HepG2 (cell line): ENCODE measurements around the gene MAP3K2. TPM values are rescaled to one million over a fixed set of nuclear protein-coding genes. Genes with fewer than 3 reads are reported as not detected.

Source experiments
- ATF7-NPFF ChIP-seq: sonication (generic); formaldehyde crosslinking; IDR thresholded peaks from 2 replicates; pipeline ENCODE4 v1.8.1; 2023; ENCODE audit warnings: mild to moderate bottlenecking, low read depth, missing genetic modification reagents, moderate library complexity
- CREM ChIP-seq, 2 experiments: sonication (generic) in 1 of 2; formaldehyde crosslinking in 1 of 2; IDR thresholded peaks; 2 replicates each; pipeline versions ENCODE4 v1.4.0 to v1.6.1; 2016 to 2020; ENCODE audit warnings: antibody characterized with exemption in 1 of 2, mild to moderate bottlenecking in 1 of 2, missing genetic modification reagents in 1 of 2
- HMGXB4 ChIP-seq, 2 experiments: sonication (generic) in 1 of 2; formaldehyde crosslinking in 1 of 2; IDR thresholded peaks; 2 replicates each; pipeline versions ENCODE4 v1.4.0 to v1.6.1; 2018 to 2020; ENCODE audit warnings: missing genetic modification reagents in 2 of 2, borderline replicate concordance in 1 of 2, low read depth in 1 of 2, mild to moderate bottlenecking in 1 of 2, missing biosample characterization in 1 of 2
- KDM4B ChIP-seq: sonication (generic); formaldehyde crosslinking; IDR thresholded peaks from 2 replicates; pipeline ENCODE4 v1.4.0; 2020; ENCODE audit warnings: missing genetic modification reagents
- MXD4 ChIP-seq: IDR thresholded peaks from 2 replicates; pipeline ENCODE4 v1.6.1; 2016; ENCODE audit warnings: mild to moderate bottlenecking, missing biosample characterization, missing genetic modification reagents
- MYPOP ChIP-seq: sonication (generic); formaldehyde crosslinking; IDR thresholded peaks from 2 replicates; pipeline ENCODE4 v1.8.1; 2023; ENCODE audit warnings: mild to moderate bottlenecking, moderate library complexity, missing genetic modification reagents
- NCOA5 ChIP-seq: sonication (generic); formaldehyde crosslinking; IDR thresholded peaks from 2 replicates; pipeline ENCODE4 v1.4.0; 2020; ENCODE audit warnings: missing genetic modification reagents
- PCBP2 ChIP-seq: fragments of 200-400 bp; formaldehyde crosslinking; optimal IDR thresholded peaks from 2 replicates; pipeline ENCODE3; 2018; ENCODE audit warnings: low read length, low read depth; ENCODE audit not compliant: poor library complexity, severe bottlenecking
- PRMT3 ChIP-seq: sonication (generic); formaldehyde crosslinking; IDR thresholded peaks from 2 replicates; pipeline ENCODE4 v1.8.1; 2022; ENCODE audit warnings: low read depth, mild to moderate bottlenecking, moderate library complexity, missing genetic modification reagents, borderline replicate concordance
- RAD21 ChIP-seq: fragments of 450-650 bp; formaldehyde crosslinking; IDR thresholded peaks from 2 replicates; pipeline ENCODE4 v1.5.0; 2020; ENCODE audit warnings: mild to moderate bottlenecking
- SNAPC5 ChIP-seq: sonication (generic); formaldehyde crosslinking; IDR thresholded peaks from 2 replicates; pipeline ENCODE4 v1.8.1; 2023; ENCODE audit warnings: mild to moderate bottlenecking, missing genetic modification reagents, borderline replicate concordance
- ZFP36 ChIP-seq: fragments of 150-350 bp; IDR thresholded peaks from 2 replicates; pipeline ENCODE4 v1.6.1; 2018; ENCODE audit warnings: borderline replicate concordance, low read length, low read depth; ENCODE audit not compliant: partially characterized antibody
- ZFP90 ChIP-seq: sonication (generic); formaldehyde crosslinking; IDR thresholded peaks from 2 replicates; pipeline ENCODE4 v1.8.0; 2022; ENCODE audit warnings: missing genetic modification reagents, mild to moderate bottlenecking, inconsistent platforms, borderline replicate concordance
- ZNF143 ChIP-seq: sonication (generic); formaldehyde crosslinking; IDR thresholded peaks from 2 replicates; pipeline ENCODE4 v1.4.0; 2020; ENCODE audit warnings: missing genetic modification reagents
- ZNF331 ChIP-seq: sonication (generic); formaldehyde crosslinking; IDR thresholded peaks from 2 replicates; pipeline ENCODE4 v1.4.0; 2020; ENCODE audit warnings: missing genetic modification reagents
- ZNF44 ChIP-seq: sonication (generic); formaldehyde crosslinking; IDR thresholded peaks from 2 replicates; pipeline ENCODE4 v1.5.1; 2020; ENCODE audit warnings: mild to moderate bottlenecking, missing genetic modification reagents
- ZNF552 ChIP-seq: sonication (generic); formaldehyde crosslinking; IDR thresholded peaks from 2 replicates; pipeline ENCODE4 v1.9.0; 2022; ENCODE audit warnings: missing genetic modification reagents, mild to moderate bottlenecking, borderline replicate concordance
- ZNF639 ChIP-seq: conservative IDR thresholded peaks from 2 replicates; pipeline ENCODE4 v1.6.1; 2018; ENCODE audit warnings: missing genetic modification reagents
- ZXDC ChIP-seq: sonication (generic); formaldehyde crosslinking; IDR thresholded peaks from 2 replicates; pipeline ENCODE4 v1.5.0; 2020; ENCODE audit warnings: mild to moderate bottlenecking, missing genetic modification reagents
- polyA plus RNA-seq, 8 experiments: library from polyadenylated mRNA; depleted of rRNA in 3 of 8; stranded (reverse) in 7 of 8; unstranded in 1 of 8; fragments of >200 nt; fragmentation: Illumina TruSeq in 4 of 8; extraction: Trizol in 4 of 8; gene quantifications; 2 replicates each; pipeline versions ENCODE4 v1.2.1 to v1.2.3, GENCODE V29; 2011 to 2016; ENCODE audit warnings: low read depth in 4 of 8, missing spikeins in 1 of 8, mixed read lengths in 1 of 8; ENCODE audit not compliant: insufficient read depth in 1 of 8
- total RNA-seq, 5 experiments: library from RNA; depleted of rRNA; stranded (reverse); fragments of >200 nt; fragmentation: Illumina TruSeq; extraction: Trizol; gene quantifications; 2 replicates each; pipeline ENCODE4 v1.2.3, GENCODE V29; 2016; ENCODE audit warnings: low read depth in 1 of 5

Gene MAP3K2
- total and polyA plus RNA-seq, 2 of the 13 experiments (the other 11 are each of a cell fraction or from before 2014, with no cell fraction given): 12.2 to 37.2 TPM

GRCh38 chr2:127414638-127415592 lies 27.1 kb upstream of the MAP3K2 start (continued):
- no peak for TF ChIP-seq ZFP36
- no peak for TF ChIP-seq ATF7-NPFF (CRISPR knock-in tag)
- peak; percentile 59; the same call in 1 of the 2 replicates for TF ChIP-seq ZNF331 (CRISPR knock-in tag)
- TF ChIP-seq KDM4B (CRISPR knock-in tag): no peak
- TF ChIP-seq PCBP2: no peak
- no peak for TF ChIP-seq ZNF552 (CRISPR knock-in tag)
- peak; percentile 22 to 43; a peak in 1 of 4 replicates for TF ChIP-seq HMGXB4 (CRISPR knock-in tag; IDR thresholded peaks at IDR 0.05; ENCODE audit: borderline replicate concordance in 1 of 2, low read depth in 1 of 2)
- TF ChIP-seq CREM (IDR thresholded peaks at IDR 0.05): peak; percentile 45; the same call in 1 of the 2 replicates
- TF ChIP-seq CREM (CRISPR knock-in tag; IDR thresholded peaks at IDR 0.05): no peak
- TF ChIP-seq ZFP90 (CRISPR knock-in tag): no peak
- TF ChIP-seq SNAPC5 (CRISPR knock-in tag): no peak
- TF ChIP-seq ZXDC (CRISPR knock-in tag): no peak
- no peak for TF ChIP-seq ZNF143
- TF ChIP-seq PRMT3: 0 out of 2 replicates have a peak, but pooled peaks have one; percentile 56
- no peak for TF ChIP-seq ZNF639 (CRISPR knock-in tag)
- peak; percentile 74 for TF ChIP-seq MYPOP (CRISPR knock-in tag)
- 0 out of 2 replicates have a peak, but pooled peaks have one; percentile 24 for TF ChIP-seq ZNF44 (CRISPR knock-in tag)
- peak; percentile 32; the same call in 1 of the 2 replicates for TF ChIP-seq RAD21
- TF ChIP-seq NCOA5 (CRISPR knock-in tag): no peak
- 0 out of 2 replicates have a peak, but pooled peaks have one; percentile 57 for TF ChIP-seq MXD4 (CRISPR knock-in tag)
